ENCODE data around the gene KYAT1. TPM values are rescaled to one million over a fixed set of nuclear protein-coding genes. Genes with fewer than 3 reads are reported as not detected.

The KYAT1 gene
- polyA plus RNA-seq, 4 donors = 4.1 to 7.5 (median 5.2) TPM

- Histone ChIP-seq H3K36me3 (ENCODE audit: control insufficient read depth in 3 of 3, insufficient read depth in 2 of 3, low read depth in 1 of 3, low read length in 3 of 3) (peaks cover 0 to 36% (median 15%) of the 10 kb centered on the region in 3 donors), H3K4me1 (ENCODE audit: control insufficient read depth in 3 of 3, insufficient read depth in 2 of 3, low read depth in 1 of 3, low read length in 2 of 3) (peaks cover 0 to 18% (median 0%) of the 10 kb centered on the region in 3 donors), H3K27ac (ENCODE audit: low read depth in 1 of 3, low read length in 2 of 3) (peak overlapping the region in 2 of 3 donors; percentile 84 to 85), H3K4me3 (ENCODE audit: low read depth in 1 of 3, low read length in 3 of 3) (peak overlapping the region; percentile 77 to 99 (median 91)), H3K9me3 (ENCODE audit: control insufficient read depth in 2 of 2, insufficient read depth in 1 of 2, low read depth in 1 of 2, low read length in 1 of 2) (no peaks in the 10 kb centered on the region), H3K27me3 (ENCODE audit: control insufficient read depth in 3 of 3, insufficient read depth in 3 of 3, low read length in 3 of 3) (no peaks in the 10 kb centered on the region)
- peak; percentile 17 to 52 for DNase-seq
- FAIRE-seq = no peak
- 2 to 6% (median 5%) methylated on average over 7 of the region's 7 CpGs for WGBS, 3 donors
These were observed 94.1 kb downstream of the KYAT1 start for GRCh38 chr9:128787659-128788058.

GRCh38 chr9:128786681-128787601 is 94.8 kb downstream of the KYAT1 start, which contains the start of gene TBC1D13:
TBC1D13 (plus strand) TSS chr9:128787253; CDS start chr9:128787354, 101 bp downstream.
- H3K9me3 ChIP-seq (ENCODE audit: control insufficient read depth in 2 of 2, insufficient read depth in 1 of 2, low read depth in 1 of 2, low read length in 1 of 2) = peaks cover 0 to under 1% of the 10 kb centered on the region in 2 donors
- peak within 1 kb of the TSS; percentile 38 to 85 (median 84) for H3K27ac ChIP-seq (ENCODE audit: low read depth in 1 of 3, low read length in 2 of 3)
- DNase-seq (peak; percentile 88 to 94), FAIRE-seq (no peak)
- H3K4me1 ChIP-seq (ENCODE audit: control insufficient read depth in 3 of 3, insufficient read depth in 2 of 3, low read depth in 1 of 3, low read length in 2 of 3) = peaks cover 0 to 18% (median 0%) of the 10 kb centered on the region in 3 donors
- 7 to 9% (median 8%) methylated on average over 55 to 64 of the region's 64 CpGs for WGBS, 3 donors
- H3K27me3 ChIP-seq (ENCODE audit: control insufficient read depth in 3 of 3, insufficient read depth in 3 of 3, low read length in 3 of 3) = no peaks in the 10 kb centered on the region
- peaks cover 0 to 29% (median 8%) of the 10 kb centered on the region in 3 donors for H3K36me3 ChIP-seq (ENCODE audit: control insufficient read depth in 3 of 3, insufficient read depth in 2 of 3, low read depth in 1 of 3, low read length in 3 of 3)
- H3K4me3 ChIP-seq (ENCODE audit: low read depth in 1 of 3, low read length in 3 of 3) = peak within 1 kb of the TSS; percentile 77 to 99 (median 91)

DNA sequence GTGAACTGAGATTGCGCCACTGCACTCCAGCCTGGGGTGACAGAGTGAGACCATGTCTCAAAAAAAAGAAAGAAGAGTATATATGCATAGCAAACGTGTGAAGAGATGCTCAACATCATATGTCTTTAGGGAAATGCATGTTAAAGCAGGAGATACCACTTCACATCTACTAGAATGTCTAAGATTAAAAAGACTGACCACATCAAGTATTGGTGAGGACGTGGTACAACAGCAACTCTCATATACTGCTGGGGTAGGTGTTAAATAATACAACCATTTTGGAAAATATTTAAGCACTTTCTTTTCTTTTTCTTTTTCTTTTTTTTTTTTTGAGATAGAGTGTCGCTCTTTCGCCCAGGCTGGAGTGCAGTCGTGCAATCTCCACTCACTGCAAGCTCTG is 96.3 kb downstream of the KYAT1 start:
- Histone ChIP-seq H3K36me3 (ENCODE audit: control insufficient read depth in 3 of 3, insufficient read depth in 2 of 3, low read depth in 1 of 3, low read length in 3 of 3) (peaks cover 0 to 14% (median 0%) of the 10 kb centered on the region in 3 donors), H3K4me1 (ENCODE audit: control insufficient read depth in 3 of 3, insufficient read depth in 2 of 3, low read depth in 1 of 3, low read length in 2 of 3) (peaks cover 0 to 18% (median 0%) of the 10 kb centered on the region in 3 donors), H3K27ac (ENCODE audit: low read depth in 1 of 3, low read length in 2 of 3) (no peak overlapping the region), H3K4me3 (ENCODE audit: low read depth in 1 of 3, low read length in 3 of 3) (no peak overlapping the region), H3K9me3 (ENCODE audit: control insufficient read depth in 2 of 2, insufficient read depth in 1 of 2, low read depth in 1 of 2, low read length in 1 of 2) (peaks cover 0 to 5% of the 10 kb centered on the region in 2 donors), H3K27me3 (ENCODE audit: control insufficient read depth in 3 of 3, insufficient read depth in 3 of 3, low read length in 3 of 3) (no peaks in the 10 kb centered on the region)
- DNase-seq (no peak), FAIRE-seq (no peak)
- 91 to 94% (median 94%) methylated on average over 6 of the region's 6 CpGs for WGBS, 3 donors

Other genes with a start within 250 kb of the KYAT1 start
- gene DYNC2I2, start 225.1 kb downstream of the KYAT1 start, polyA plus RNA-seq = 100 to 1,000 TPM in 2 of 4 donors, 10 to 100 TPM in 2; 37.6 to 122 (median 92.3) TPM
- 100 to 1,000 TPM in 2 of 4 donors, 10 to 100 TPM in 2; 55.2 to 322 (median 135) TPM for gene SET, start 192.7 kb downstream of the KYAT1 start, polyA plus RNA-seq
- gene PKN3, start 179.4 kb downstream of the KYAT1 start, polyA plus RNA-seq = 10 to 100 TPM in 1 of 4 donors, 1 to 10 TPM in 3; 4.1 to 12.3 (median 4.5) TPM
- 10 to 100 TPM; 44.6 to 99.3 (median 68.6) TPM for gene ZDHHC12, start 157.8 kb downstream of the KYAT1 start, polyA plus RNA-seq
- 10 to 100 TPM; 24.6 to 77.2 (median 47.1) TPM for gene ZER1, start 110.0 kb downstream of the KYAT1 start, polyA plus RNA-seq
- 10 to 100 TPM; 16.2 to 38.4 (median 24.0) TPM for gene TBC1D13, start 94.7 kb downstream of the KYAT1 start, polyA plus RNA-seq
- 10 to 100 TPM; 12.8 to 79.6 (median 57.1) TPM for gene ENDOG, start 63.5 kb downstream of the KYAT1 start, polyA plus RNA-seq
- 10 to 100 TPM; 21.0 to 36.7 (median 24.0) TPM for gene SPOUT1, start 52.2 kb downstream of the KYAT1 start, polyA plus RNA-seq
- gene LRRC8A, start 183 bp upstream of the KYAT1 start, polyA plus RNA-seq = 10 to 100 TPM in 2 of 4 donors, 1 to 10 TPM in 2; 4.1 to 28.4 (median 11.2) TPM
- 10 to 100 TPM in 1 of 4 donors, 1 to 10 TPM in 3; 1.1 to 25.8 (median 4.9) TPM for gene PHYHD1, start 39.0 kb upstream of the KYAT1 start, polyA plus RNA-seq
- gene DOLK, start 65.7 kb upstream of the KYAT1 start, polyA plus RNA-seq = 10 to 100 TPM in 2 of 4 donors, 1 to 10 TPM in 2; 2.9 to 15.2 (median 9.2) TPM
- 10 to 100 TPM in 2 of 4 donors, 1 to 10 TPM in 2; 4.9 to 28.9 (median 9.9) TPM for gene NUP188, start 65.7 kb upstream of the KYAT1 start, polyA plus RNA-seq
- gene SH3GLB2, start 146.4 kb upstream of the KYAT1 start, polyA plus RNA-seq = 100 to 1,000 TPM in 1 of 4 donors, 10 to 100 TPM in 3; 85.2 to 112 (median 92.3) TPM
- 100 to 1,000 TPM in 1 of 4 donors, 10 to 100 TPM in 3; 21.3 to 127 (median 61.0) TPM for gene MIGA2, start 154.7 kb upstream of the KYAT1 start, polyA plus RNA-seq
- gene DOLPP1, start 199.2 kb upstream of the KYAT1 start, polyA plus RNA-seq = 10 to 100 TPM; 27.4 to 34.9 (median 28.5) TPM
- gene CRAT, start 228.8 kb upstream of the KYAT1 start, polyA plus RNA-seq = 100 to 1,000 TPM in 2 of 4 donors, 10 to 100 TPM in 2; 55.0 to 122 (median 97.7) TPM
- gene PTPA, start 229.5 kb upstream of the KYAT1 start, polyA plus RNA-seq = 100 to 1,000 TPM in 1 of 4 donors, 10 to 100 TPM in 3; 50.8 to 113 (median 60.8) TPM